GM19238 (cell line): ENCODE data around the gene HDAC8.
"Not testable (repeated sequence)": the region's sequence is repeated elsewhere in the genome, so short reads cannot be mapped to it uniquely, and the experiment has no call there.

Experiments
- DNase-seq: peaks from one replicate; pipeline ENCODE4 v3.0.0; 2011; ENCODE audit warnings: low spot score; ENCODE audit not compliant: insufficient read length

HDAC8 gene

DNA sequence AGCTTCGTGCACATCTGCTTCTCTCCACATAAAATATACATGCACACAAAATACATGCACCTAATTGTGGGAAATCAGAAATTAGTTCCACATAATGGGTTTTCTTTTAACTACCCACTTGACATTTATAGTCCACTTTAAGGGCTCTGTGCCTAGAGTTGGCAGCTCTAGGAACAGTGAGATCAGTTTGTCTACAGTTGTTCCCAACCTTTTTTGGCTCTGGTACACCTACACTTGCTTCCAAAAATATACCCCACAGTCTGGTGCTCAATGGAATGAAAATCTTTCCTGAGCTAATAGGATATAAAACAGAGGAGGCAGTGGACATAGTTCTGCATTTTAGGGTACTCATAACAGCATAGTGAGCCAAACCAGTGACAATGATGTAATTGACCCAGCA is 36.1 kb downstream of the HDAC8 start:
- no peak for DNase-seq

DNA sequence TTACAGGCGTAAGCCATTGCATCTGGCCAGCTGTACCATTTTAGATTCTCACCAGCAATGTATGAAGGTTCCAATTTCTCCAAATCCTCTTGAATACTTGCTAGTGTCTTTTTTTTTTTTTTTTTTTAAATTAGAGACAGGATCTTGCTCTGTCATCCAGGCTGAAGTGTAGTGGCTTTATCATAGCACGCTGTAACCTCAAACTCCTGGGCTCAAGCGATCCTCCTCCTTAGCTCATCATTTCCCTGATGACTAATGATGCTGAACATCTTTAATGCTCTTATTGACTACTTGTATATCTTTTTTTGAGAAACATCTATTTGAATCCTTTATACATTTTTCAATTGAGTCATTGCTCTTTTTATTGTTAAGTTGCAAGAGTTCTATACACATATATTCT is 40.3 kb downstream of the HDAC8 start:
- DNase-seq = no peak

DNA sequence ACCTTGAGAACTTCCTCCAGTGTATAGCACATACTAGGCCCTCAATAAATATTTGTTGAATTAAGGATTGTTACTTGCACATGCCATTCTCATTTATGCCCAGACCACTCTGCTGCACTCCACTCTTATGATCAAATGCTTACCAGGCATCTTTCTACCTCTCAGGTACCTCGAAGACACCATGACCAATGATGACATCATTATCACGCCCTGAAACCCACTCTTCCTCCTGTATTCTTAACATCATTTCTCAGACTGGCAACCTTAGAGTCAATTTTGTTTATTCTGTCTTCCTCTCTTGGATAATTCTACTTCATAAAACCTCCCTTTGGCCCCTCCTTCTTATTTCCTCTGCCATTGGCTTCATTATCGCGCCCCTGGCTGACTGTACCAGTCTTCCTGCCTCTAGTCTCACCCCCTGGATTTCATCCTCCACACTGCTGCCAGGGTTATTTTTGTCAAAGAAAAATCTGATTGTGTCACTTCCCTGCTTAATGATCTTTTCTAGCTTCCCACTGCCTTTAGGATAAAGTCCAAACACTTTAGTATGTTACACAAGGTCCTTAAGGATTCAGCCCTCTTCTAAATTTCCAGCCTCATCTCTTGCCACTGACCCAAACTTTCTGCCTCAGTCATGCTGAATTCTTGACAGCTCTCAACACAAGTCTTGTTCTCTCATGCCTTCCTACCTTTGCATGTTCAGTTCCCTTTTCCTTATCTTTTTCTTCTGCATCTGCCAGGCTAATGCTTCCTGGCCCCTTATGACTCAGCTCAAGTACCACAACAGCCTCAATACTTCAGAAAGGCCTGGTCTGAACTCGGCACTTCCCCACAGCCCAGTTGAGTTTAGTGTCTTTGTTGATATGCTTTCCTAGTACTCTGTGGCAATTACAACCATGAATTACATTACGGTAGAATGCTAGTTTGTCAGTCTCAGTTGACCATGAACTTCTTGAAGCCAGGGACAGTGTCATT is 45.8 kb downstream of the HDAC8 start:
- DNase-seq = no peak

DNA sequence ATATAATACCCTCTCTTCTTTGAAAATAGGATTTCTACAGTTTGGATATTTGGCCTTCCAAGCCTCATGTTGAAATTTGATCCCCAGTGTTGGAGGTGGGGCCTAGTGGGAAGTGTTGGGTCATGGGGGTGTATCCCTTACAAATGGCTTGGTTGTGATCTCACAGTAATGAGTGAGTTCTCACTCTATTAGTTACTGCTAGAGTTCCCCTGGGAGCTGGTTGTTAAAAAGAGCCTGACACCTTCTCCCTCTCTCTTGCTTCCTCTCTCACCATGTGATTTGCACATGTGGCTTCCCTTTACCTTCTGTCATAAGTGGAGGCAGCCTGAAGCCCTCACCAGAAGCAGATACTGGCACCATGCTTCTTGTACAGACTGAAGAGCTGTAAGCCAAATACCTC is 73.9 kb downstream of the HDAC8 start:
- no peak for DNase-seq

DNA sequence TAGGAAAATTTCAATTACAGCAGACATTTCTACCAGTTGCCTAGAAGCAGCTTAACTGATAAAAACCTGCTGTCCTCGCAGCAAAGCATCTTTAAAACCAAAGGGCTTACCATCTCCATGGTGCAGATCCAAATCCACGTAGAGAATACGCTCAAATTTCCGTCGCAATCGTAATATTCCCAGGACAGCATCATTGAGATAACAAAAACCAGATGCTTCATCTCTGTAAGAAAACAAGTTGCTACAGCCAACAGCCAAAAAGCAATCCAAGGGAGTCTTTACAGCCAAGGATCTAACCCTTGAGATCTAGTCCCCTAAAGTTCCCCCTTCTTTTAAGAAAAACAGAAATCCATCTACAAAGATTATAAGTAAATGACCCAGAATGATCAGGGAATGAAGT is 77.6 kb downstream of the HDAC8 start:
- DNase-seq = no peak

DNA sequence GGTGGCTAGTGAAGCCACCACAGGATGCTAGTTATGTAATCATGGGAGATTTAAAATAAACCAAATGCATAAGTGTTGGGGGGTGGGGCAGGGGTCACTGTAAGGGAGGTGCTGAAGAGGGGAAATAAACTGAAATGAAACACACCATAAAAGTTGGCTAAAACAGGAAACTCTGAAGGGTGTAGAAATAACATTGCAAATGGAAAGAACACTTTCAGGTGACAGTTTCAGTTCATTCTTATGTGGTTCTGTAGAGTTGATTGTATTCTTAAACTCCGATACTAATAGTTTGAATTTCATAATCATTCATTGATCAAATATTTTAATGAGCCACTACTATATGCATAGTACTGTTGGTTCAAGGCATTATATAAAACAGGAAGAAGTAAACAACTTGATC is 80.1 kb downstream of the HDAC8 start:
- DNase-seq = no peak

DNA sequence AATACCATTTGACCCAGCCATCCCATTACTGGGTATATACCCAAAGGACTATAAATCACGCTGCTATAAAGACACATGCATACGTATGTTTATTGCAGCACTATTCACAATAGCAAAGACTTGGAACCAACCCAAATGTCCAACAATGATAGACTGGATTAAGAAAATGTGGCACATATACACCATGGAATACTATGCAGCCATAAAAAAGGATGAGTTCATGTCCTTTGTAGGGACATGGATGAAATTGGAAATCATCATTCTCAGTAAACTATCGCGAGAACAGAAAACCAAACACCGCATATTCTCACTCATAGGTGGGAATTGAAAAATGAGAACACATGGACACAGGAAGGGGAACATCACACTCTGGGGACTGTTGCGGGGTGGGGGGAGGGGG is 82.4 kb downstream of the HDAC8 start:
- not testable (repeated sequence) for DNase-seq

DNA sequence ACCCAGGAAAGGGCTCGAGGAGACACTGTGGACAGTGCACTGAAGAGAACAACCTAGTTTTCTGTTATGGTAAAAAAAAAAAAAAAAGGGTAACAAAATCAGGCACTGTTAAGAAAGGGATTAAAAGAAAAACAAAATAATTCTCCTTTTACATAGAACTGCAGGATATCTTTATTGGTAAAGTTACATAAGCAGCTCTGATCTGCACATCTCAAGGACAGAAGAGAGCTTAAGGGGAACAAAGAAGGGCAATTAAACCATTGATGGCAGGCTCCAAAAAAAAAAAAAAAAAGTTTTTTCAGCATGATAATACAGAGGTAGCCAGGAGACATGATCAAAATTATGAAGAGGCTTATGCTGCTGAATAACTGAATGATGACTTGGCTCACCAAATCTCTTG is 85.0 kb downstream of the HDAC8 start:
- DNase-seq = no peak

DNA sequence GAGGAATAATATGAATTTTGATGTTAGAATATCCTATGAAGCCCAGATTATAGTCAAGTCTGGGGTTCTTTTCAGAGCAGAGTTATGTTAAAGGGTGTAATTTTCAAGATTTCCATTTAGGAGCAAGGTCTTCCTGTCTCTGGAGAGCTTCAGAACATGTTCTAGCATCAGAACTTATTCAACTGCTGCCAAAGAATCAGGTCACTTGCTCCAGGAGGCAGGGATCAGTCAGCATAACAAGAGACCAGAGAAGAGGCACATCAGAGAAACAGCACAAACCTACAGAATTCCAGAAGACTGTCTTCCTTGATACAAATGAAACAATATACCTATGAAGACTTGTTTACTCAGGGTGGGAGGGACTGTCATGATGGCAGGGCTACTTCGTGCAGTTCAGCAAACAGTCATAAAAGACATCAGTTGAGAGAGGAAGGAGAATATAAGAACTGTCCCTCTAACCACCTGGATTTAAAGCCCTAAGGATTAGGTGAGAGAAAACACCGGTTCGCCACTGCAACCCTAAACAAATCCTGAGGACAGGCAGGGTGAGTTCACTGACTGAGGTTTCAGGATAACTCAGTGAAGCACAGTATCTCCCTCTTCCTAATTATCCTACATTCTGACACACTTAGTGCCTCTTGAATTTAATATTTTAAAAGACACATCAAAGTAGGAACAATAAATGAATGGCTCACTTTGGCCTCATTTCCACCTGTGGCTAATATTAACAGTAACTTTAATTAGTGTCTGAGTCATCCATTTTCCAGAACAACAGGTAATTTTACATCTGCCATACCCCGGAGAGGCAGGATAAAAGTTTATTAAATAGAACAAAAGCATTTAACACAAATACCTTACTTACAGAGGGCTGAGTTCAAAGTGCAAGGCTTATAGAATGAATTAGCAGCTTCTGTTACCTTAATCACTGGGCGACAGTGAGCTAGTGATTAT is 93.0 kb downstream of the HDAC8 start:
- no peak for DNase-seq

DNA sequence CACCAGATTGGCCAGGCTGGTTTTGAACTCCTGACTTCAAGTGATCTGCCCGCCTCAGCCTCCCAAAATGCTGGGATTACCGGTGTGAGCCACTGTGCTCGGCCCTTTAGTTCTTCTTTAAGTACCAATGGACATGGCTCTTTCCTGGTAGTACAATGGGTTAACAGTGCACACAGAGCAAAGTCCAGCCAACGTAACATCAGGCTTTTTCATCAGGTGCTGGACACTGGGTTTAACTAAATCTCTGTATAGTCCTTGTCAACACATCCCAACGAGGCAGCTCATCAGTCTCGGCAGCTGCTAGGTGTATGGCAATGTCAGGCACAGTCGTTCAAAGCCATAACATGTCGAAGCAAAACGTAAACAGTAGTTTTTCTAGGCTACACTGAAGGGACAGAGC is 93.8 kb downstream of the HDAC8 start:
- DNase-seq = no peak

DNA sequence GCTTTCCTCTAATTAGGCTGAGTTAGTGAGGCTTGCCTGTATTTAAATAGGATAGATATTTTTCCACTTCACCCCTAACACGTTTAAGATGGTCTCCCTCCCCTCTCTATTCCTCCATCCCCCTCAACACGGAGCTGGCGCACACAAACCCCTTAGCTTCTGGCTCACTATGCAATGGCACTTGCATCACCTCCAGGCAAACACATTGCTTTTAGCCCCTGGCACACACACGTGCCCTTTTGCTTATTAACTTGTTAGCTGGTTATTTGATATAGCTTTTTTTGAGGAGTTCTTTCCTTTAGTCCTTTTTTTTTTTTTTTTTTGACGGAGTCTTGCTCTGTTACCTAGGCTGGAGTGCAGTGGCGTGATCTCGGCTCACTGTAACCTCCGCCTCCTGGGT is 94.3 kb downstream of the HDAC8 start:
- DNase-seq = no peak

DNA sequence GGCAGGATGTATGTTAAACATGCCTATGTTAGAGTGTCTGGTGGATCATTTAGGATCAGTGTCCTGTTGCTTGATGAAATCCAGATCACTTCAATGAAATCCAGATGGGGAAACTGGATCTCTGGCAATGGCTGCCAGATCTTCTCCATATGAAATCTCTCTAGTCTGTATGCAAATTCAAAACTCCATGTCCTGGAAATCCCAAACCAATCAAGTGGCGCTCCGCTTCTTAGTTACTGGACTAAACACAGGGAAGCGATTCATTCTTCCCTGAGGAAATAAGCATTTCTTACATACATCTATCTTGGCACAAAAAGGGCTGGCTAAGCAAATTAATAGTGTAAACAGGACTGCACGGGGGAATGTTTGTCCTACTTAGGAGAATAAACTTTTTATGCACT is 94.9 kb downstream of the HDAC8 start:
- no peak for DNase-seq

DNA sequence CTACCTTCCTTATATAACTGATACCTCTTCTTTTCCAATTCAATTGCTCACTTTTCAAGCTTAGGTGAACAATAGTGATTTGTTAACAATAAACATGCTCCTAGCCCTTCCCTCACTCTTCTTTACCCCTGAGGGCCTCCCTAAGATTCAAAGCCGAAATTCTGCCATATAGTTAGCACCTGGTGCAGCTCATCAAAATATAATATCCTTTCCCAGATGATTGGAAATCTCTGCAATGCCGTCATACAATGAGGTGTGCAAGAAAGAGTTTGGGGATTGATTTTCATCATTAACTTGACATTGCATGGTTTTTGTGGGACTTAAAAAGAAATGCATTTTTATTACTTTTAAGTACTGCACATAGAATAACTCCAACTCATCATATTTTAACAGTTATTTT is 95.3 kb downstream of the HDAC8 start:
- no peak for DNase-seq

DNA sequence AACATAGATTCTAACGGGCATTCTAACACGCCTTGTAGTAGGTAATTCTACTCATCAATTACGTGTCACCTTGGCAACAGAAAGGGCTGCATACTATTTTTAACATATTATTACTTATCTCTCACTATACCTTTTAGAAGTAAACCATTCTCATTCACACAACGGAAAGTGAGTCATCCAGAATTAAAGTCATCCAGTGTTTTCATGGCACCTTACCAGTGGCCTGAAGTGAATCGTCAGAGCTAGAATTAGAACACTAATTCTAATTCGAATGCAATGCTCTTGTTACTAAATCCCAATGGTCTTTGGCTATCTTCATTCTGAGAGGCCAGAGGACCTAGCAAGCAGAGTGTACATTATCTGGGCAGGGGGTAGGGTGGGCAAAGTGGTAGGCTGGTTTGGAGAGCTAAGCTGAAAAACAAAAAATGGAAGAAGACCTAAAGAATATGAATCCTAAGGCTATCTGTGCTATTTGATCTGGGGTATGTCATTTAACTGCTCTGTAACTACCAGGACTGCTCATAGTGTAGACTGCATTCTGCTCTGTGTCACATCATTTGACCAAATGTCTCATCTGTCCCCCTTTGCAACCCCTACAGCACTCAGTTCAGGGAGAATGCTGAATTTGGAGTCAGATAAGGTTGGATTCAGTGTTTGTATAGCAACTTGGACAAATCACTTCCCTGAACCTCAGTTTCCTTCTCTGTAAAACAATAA is 96.5 kb downstream of the HDAC8 start:
- no peak for DNase-seq

DNA sequence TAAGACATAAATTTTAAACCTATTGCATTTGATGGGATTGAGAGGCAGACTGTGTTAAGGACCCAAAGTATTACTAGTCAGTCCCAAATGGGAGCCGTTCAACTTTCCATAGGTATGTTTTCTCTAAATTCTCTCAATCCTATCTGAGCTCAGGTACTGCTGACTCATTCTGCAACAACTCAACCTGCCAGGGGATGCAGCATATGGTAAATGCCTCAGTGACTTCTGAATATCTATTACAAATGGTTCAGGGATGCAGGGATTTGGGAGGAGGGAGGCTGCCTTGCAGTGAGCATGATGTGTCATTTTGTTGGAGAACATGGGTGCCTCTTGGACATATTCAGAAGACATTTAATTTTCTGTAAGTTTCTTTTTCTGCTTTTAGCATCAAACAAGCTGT is 97.3 kb downstream of the HDAC8 start:
- no peak for DNase-seq

DNA sequence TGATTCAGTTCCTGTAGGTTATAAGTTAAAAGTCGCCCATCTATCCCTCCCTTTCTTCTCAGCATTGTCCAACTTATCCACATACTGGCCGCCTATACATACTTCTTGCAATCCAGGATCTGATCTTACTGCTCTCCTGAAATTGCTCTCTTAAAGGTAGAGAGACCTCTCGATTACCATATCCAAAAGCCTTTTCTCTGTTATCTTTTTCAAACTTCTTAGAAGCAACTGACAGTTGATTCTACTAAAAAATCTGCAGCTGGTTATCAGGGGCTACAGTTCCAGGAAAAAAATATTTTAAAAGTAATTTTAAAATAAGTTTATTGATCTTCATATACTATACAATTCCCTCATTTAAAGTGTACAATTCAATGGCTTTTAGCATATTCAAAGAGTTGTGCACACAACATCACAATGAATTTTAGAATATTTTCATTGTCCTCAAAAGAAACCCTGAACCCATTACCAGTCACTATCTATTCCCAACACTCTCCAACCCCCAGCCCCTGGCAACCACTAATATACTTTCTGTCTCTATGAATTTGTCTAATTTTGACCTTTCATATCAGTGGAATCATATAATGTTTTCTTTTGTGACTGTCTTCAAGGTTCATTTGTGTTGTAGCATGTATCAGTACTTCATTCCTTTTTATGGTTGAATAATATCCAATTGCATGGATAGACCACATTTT is 102.0 kb downstream of the HDAC8 start:
- no peak for DNase-seq

DNA sequence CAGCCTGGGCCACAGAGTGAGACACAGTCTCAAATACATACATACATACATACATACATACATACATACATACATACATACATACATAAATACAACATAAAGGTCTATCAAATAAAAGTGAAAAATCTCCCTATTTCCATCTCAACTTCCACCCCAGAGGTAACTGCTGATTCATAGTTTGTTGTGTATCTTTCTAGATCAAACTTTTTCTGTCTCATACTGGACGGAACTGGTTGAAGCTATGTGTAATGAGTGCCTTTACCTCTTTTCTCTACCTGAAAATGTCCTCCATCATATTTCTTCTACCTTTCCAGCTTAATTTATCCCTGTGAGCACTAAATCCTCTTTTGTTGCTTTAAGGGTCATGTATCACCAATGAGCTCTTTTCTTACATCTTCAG is 102.5 kb downstream of the HDAC8 start:
- no peak for DNase-seq

DNA sequence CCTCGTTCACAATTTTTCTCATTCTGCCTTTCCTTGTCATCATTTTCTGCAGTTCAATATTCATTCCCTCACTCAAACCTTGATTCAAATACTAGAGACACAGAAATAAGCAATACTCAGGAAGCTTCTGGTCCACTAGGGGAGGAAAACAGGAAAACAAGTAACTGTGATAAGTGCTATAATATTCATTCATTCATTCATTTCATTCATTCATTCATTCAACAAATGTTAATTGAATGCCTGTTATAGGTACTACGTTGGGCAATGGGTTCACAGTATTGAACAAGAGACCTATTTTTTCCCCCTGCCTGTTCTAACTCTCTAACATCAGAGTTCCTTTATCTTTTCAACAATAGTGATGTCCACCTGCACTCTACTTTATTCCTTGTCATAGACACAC is 104.0 kb downstream of the HDAC8 start:
- DNase-seq = no peak

DNA sequence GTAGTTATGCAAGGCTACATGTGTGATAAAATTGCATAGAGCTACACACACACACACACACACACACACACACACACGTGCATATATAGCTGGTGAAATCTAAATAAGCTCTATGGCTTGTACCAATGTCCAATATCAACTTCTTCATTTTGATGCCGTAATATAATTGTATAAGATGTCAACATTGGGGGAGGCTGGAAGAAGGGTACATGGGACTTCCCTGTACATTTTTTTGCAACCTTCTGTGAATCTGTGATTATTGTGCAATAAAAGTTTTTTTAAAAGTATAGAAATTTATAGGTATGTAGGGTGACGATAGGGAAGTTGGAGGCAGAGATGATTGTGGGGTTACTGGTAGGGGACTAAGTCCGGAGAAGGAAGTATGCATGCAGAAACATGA is 105.5 kb downstream of the HDAC8 start:
- no peak for DNase-seq

DNA sequence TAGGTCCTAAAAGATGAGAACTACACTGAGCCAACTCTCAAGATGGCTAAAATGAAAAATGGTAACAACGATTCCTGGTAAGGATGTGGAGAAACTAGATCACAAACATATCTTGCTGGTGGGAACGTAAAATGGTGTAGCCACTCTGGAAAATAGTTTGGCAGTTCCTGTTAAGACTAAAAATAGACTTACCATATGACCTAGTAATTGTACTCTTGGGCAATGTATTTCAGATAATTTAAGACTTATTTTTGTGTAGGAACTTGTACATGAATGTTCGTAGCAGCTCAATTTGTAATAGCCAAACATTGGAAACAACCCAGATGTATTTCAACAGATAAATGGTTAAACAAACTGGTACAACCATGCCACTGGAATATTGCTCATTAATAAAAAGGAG is 106.2 kb downstream of the HDAC8 start:
- no peak for DNase-seq

DNA sequence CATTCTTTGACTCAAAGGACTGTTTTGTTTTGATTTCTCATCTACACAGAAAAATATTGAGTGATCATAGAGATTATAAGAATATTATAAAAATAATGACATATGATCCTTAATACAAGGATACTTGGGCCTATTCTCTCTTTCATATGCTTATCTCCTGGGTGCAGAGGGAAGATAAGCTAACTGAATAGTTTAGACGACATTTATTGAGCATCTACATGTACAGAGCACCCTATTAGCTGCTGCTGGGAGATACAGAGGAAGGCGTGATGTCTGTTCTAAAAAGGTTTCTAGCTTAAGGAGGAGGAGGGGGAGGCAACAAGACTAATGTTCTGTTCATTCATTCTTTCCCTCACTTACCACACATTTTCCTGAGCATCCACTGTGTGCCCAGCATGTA is 106.8 kb downstream of the HDAC8 start:
- DNase-seq = no peak
